ENCODE results near the gene LZTR1.

- TF ChIP-seq POLR2AphosphoS5 (IDR thresholded peaks at IDR 0.05) (no peak), CTCF (IDR thresholded peaks at IDR 0.05 in 8 of 11, conservative IDR thresholded peaks at IDR 0.05 in 3 of 11) (no peak)
Observed at GRCh38 chr22:20976291-20976877, 5.7 kb upstream of the LZTR1 start.

All from spleen (tissue), 7 donors.